ENCODE results near the gene MBTPS2.

DNA sequence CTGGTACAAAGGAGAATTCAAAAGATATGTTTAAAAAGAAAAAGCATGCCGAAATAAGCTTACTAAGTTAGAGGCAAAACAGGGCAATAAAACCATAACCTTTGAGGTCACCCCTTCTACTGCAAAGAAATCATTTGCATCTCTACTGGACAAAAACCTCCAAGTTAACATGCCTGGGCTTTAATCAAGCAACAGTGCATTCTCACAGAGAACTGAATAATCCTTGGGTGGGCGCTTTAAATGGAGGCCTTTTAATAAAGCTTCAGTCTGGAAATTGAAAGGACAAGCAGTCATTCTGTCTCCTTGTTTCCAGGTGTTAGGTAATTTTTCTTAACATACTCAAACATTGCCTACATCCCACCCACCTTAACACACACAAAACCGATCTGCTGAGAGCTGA, 66.5 kb downstream of the MBTPS2 start:
- TF ChIP-seq, protein P1, sequence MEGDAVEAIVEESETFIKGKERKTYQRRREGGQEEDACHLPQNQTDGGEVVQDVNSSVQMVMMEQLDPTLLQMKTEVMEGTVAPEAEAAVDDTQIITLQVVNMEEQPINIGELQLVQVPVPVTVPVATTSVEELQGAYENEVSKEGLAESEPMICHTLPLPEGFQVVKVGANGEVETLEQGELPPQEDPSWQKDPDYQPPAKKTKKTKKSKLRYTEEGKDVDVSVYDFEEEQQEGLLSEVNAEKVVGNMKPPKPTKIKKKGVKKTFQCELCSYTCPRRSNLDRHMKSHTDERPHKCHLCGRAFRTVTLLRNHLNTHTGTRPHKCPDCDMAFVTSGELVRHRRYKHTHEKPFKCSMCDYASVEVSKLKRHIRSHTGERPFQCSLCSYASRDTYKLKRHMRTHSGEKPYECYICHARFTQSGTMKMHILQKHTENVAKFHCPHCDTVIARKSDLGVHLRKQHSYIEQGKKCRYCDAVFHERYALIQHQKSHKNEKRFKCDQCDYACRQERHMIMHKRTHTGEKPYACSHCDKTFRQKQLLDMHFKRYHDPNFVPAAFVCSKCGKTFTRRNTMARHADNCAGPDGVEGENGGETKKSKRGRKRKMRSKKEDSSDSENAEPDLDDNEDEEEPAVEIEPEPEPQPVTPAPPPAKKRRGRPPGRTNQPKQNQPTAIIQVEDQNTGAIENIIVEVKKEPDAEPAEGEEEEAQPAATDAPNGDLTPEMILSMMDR (IDR thresholded peaks at IDR 0.05; ENCODE audit: low read depth, low read length, poor library complexity, severe bottlenecking): no peak
- no peak for TF ChIP-seq EZH2phosphoT487 (IDR thresholded peaks at IDR 0.05; ENCODE audit: borderline replicate concordance, low read length)

Data from DOHH2 (cell line).